Right lobe of liver (tissue), 6 donors: ENCODE measurements around the gene STK35. TPM values are rescaled to one million over a fixed set of nuclear protein-coding genes. Genes with fewer than 3 reads are reported as not detected.

Experiments used
- ATAC-seq, 4 donors: fragments of 200-7000 bp; cut with Tn5 transposase; one replicate each; pipeline ENCODE4 v1.9.1; 2020; ENCODE audit warnings: mild to moderate bottlenecking in 4 of 4, moderate library complexity in 4 of 4
- DNase-seq, 3 donors: peaks; one replicate each; pipeline ENCODE4 v3.0.0-alpha.2; 2020
- H3K27ac ChIP-seq, 3 donors: fragments of 200-600 bp; one replicate each; pipeline ENCODE4 v1.8.0; 2022
- H3K27me3 ChIP-seq, 2 donors: fragments of 200-600 bp; one replicate each; pipeline ENCODE4 v1.8.0; 2022
- H3K36me3 ChIP-seq, 4 donors: fragments of 200-600 bp; sonication (generic) in 1 of 4; one replicate each; pipeline versions ENCODE4 v1.5.1 to v1.8.0; 2017 to 2022; ENCODE audit warnings: control low read depth in 1 of 4
- H3K4me1 ChIP-seq, 4 donors: fragments of 200-600 bp; sonication (generic) in 1 of 4; one replicate each; pipeline versions ENCODE4 v1.5.1 to v1.8.0; 2017 to 2022; ENCODE audit warnings: control low read depth in 1 of 4
- H3K4me3 ChIP-seq, 3 donors: fragments of 200-600 bp; one replicate each; pipeline ENCODE4 v1.8.0; 2022
- H3K9me3 ChIP-seq, 4 donors: fragments of 200-600 bp; sonication (generic) in 1 of 4; one replicate each; pipeline versions ENCODE4 v1.5.1 to v1.8.0; 2017 to 2022; ENCODE audit warnings: control low read depth in 1 of 4
- POLR2A ChIP-seq: fragments of 450-650 bp; IDR thresholded peaks from one replicate; pipeline ENCODE4 v1.6.1; 2017; ENCODE audit warnings: antibody characterized with exemption, mild to moderate bottlenecking
- WGBS: methylation state at CpG from one replicate; pipeline ENCODE4 v1.1.6; 2018; ENCODE audit warnings: low coverage, low lambda C conversion rate; ENCODE audit not compliant: insufficient coverage; ENCODE audit errors: missing lambda C conversion rate; 5-methylcytosine and 5-hydroxymethylcytosine counted together
- intact Hi-C, 2 donors: fragments of 100-400 bp; cut with DNase I; formaldehyde crosslinking; loops; one replicate each; pipeline versions ENCODE4 v1.11.2 to v1.14.1; 2022
- total RNA-seq, 6 experiments: library from RNA; depleted of rRNA in 2 of 6; stranded (reverse); fragments of >200 nt in 2 of 6; fragmentation: NEBNext Ultra II Directional in 3 of 6; extraction: Animal tissue kit (Norgen Biotek cat#: 25700) in 3 of 6; gene quantifications; one replicate each; pipeline versions ENCODE4 v1.1.0 to v1.2.4, GENCODE V29; 2016 to 2023
- TF ChIP-seq, protein P1 (sequence below), 4 donors: fragments of 200-600 bp in 3 of 4; fragments of 450-650 bp in 1 of 4; IDR thresholded peaks; one replicate each; pipeline versions ENCODE4 v1.5.1 to v1.8.0; 2016 to 2022; ENCODE audit warnings: antibody characterized with exemption in 4 of 4, mild to moderate bottlenecking in 2 of 4
- donor health status: DM: no; HTN: yes; CAD: no.
- donor health status: DM: no; HTN: no; CAD: no.
- donor health status: DM: no; HTN: no; CAD: no.
- donor health status: DM: no; HTN: yes; CAD: no.
- donor health status: DM: no; HTN: yes; CAD: no.

The STK35 gene
- total RNA-seq, 6 experiments from 2014 or later: 6.0 to 12.7 (median 7.2) TPM

GRCh38 chr20:2167112-2167511 lies 65.5 kb downstream of the STK35 start:
- ATAC-seq (no peak), DNase-seq (no peak)
- H3K4me3 ChIP-seq: no peak overlapping the region
- no peaks in the 10 kb centered on the region for H3K36me3 ChIP-seq
- H3K9me3 ChIP-seq: no peaks in the 10 kb centered on the region
- TF ChIP-seq, protein P1, sequence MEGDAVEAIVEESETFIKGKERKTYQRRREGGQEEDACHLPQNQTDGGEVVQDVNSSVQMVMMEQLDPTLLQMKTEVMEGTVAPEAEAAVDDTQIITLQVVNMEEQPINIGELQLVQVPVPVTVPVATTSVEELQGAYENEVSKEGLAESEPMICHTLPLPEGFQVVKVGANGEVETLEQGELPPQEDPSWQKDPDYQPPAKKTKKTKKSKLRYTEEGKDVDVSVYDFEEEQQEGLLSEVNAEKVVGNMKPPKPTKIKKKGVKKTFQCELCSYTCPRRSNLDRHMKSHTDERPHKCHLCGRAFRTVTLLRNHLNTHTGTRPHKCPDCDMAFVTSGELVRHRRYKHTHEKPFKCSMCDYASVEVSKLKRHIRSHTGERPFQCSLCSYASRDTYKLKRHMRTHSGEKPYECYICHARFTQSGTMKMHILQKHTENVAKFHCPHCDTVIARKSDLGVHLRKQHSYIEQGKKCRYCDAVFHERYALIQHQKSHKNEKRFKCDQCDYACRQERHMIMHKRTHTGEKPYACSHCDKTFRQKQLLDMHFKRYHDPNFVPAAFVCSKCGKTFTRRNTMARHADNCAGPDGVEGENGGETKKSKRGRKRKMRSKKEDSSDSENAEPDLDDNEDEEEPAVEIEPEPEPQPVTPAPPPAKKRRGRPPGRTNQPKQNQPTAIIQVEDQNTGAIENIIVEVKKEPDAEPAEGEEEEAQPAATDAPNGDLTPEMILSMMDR (IDR thresholded peaks at IDR 0.05): no peak
- TF ChIP-seq POLR2A: no peak
- H3K27me3 ChIP-seq: no peaks in the 10 kb centered on the region
- H3K4me1 ChIP-seq: no peaks in the 10 kb centered on the region
- H3K27ac ChIP-seq: no peak overlapping the region
- WGBS: 44% methylated on average over 5 of the region's 5 CpGs
- intact Hi-C loops: loop anchor here in 1 of 2 donors (10.0 kb wide), 1 partner anchor 202 kb away; no protein-coding TSS in a partner anchor

GRCh38 chr20:2168946-2169345 lies 67.3 kb downstream of the STK35 start:
- DNase-seq (no peak), ATAC-seq (no peak)
- H3K4me1 ChIP-seq: no peaks in the 10 kb centered on the region
- intact Hi-C loops: loop anchor here in 1 of 2 donors (10.0 kb wide), 1 partner anchor 204 kb away; no protein-coding TSS in a partner anchor
- H3K4me3 ChIP-seq: no peak overlapping the region
- TF ChIP-seq, protein P1 (IDR thresholded peaks at IDR 0.05): no peak
- no peak for TF ChIP-seq POLR2A
- H3K9me3 ChIP-seq: no peaks in the 10 kb centered on the region
- H3K27ac ChIP-seq: no peak overlapping the region
- no peaks in the 10 kb centered on the region for H3K27me3 ChIP-seq
- H3K36me3 ChIP-seq: no peaks in the 10 kb centered on the region
- 70% methylated on average over 7 of the region's 12 CpGs for WGBS

- Histone ChIP-seq H3K36me3 (no peaks in the 10 kb centered on the region), H3K27ac (no peak overlapping the region), H3K4me1 (no peaks in the 10 kb centered on the region), H3K9me3 (no peaks in the 10 kb centered on the region), H3K4me3 (no peak overlapping the region), H3K27me3 (no peaks in the 10 kb centered on the region)
- intact Hi-C loops: loop anchor here (10.0 kb wide), 2 partner anchors 185 to 205 kb away; no protein-coding TSS in a partner anchor
- TF ChIP-seq, protein P1 (IDR thresholded peaks at IDR 0.05): no peak
- no peak for TF ChIP-seq POLR2A
- no peak for ATAC-seq
- DNase-seq: peak in 1 of 3 donors; percentile 32
- 73% methylated on average over 7 of the region's 12 CpGs for WGBS
Observed at GRCh38 chr20:2169456-2170088, 67.9 kb downstream of the STK35 start.

DNA sequence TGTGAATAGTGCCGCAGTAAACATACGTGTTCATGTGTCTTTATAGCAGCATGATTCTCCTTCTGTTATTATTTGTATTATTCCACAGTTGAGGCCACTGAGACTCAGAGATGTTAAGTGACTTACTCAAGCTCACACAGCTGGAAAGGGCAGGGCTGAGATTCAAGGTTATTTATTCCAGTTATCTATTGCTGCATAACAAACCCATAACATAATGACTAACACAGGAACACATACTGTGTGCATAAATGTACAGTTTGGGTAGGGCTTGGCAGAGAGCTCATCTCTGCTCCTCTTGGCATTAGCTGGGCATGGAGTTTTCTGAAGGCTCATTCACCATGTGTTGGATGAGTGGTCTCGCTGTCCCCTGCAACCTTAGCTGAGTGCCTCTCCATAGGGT lies 68.8 kb downstream of the STK35 start:
- Histone ChIP-seq H3K27me3 (no peaks in the 10 kb centered on the region), H3K4me1 (no peaks in the 10 kb centered on the region), H3K36me3 (no peaks in the 10 kb centered on the region), H3K9me3 (no peaks in the 10 kb centered on the region), H3K4me3 (no peak overlapping the region), H3K27ac (no peak overlapping the region)
- peak in 1 of 3 donors; percentile 16 for DNase-seq
- no peak for ATAC-seq
- TF ChIP-seq POLR2A: no peak
- TF ChIP-seq, protein P1 (IDR thresholded peaks at IDR 0.05): no peak
- 74% methylated on average over 3 of the region's 3 CpGs for WGBS
- intact Hi-C loops: loop anchor here in 1 of 2 donors (10.0 kb wide), 1 partner anchor 186 kb away; no protein-coding TSS in a partner anchor
